Activated CD8-positive, alpha-beta memory T cell treated with anti-CD3 and anti-CD28 coated beads for 4 hours (primary cell): ENCODE results near the gene SPDYE1.
"Not testable (repeated sequence)": the region's sequence is repeated elsewhere in the genome, so short reads cannot be mapped to it uniquely, and the experiment has no call there.

ENCODE experiments used
- DNase-seq, 2 donors: peaks; one replicate each; pipeline ENCODE4 v3.0.0-alpha.2; 2020; ENCODE audit warnings: low read depth in 2 of 2

Gene SPDYE1

GRCh38 chr7:43997532-43997931, at the start of gene SPDYE1:
Gene SPDYE1, plus strand, starts transcription at chr7:43997897. Its CDS starts 2,053 bp downstream, at chr7:43999950.
- DNase-seq: not testable (repeated sequence)

- DNase-seq: no peak
Observed at GRCh38 chr7:43952028-43952427, 45.7 kb upstream of the SPDYE1 start.

- DNase-seq: no peak
Observed at GRCh38 chr7:43953071-43953470, 44.6 kb upstream of the SPDYE1 start.

- no peak for DNase-seq
Observed at GRCh38 chr7:43954524-43955228, 43.0 kb upstream of the SPDYE1 start.

- DNase-seq: no peak
Observed at GRCh38 chr7:43956027-43956426, 41.7 kb upstream of the SPDYE1 start.

- no peak for DNase-seq
Observed at GRCh38 chr7:43960933-43961332, 36.8 kb upstream of the SPDYE1 start.

- not testable (repeated sequence) for DNase-seq
Observed at GRCh38 chr7:43966392-43966791, 31.3 kb upstream of the SPDYE1 start.

GRCh38 chr7:43968172-43969040, 29.3 kb upstream of the SPDYE1 start:
- not testable (repeated sequence) for DNase-seq

GRCh38 chr7:43969586-43969985, 28.1 kb upstream of the SPDYE1 start:
- not testable (repeated sequence) for DNase-seq

- not testable (repeated sequence) for DNase-seq
Observed at GRCh38 chr7:43970698-43971097, 27.0 kb upstream of the SPDYE1 start.

GRCh38 chr7:43974033-43974573, 23.6 kb upstream of the SPDYE1 start:
- DNase-seq: not testable (repeated sequence)

- not testable (repeated sequence) for DNase-seq
Observed at GRCh38 chr7:43974725-43975482, 22.8 kb upstream of the SPDYE1 start.

GRCh38 chr7:43977525-43977924, 20.2 kb upstream of the SPDYE1 start:
- DNase-seq: no peak

- DNase-seq: not testable (repeated sequence)
Observed at GRCh38 chr7:43978102-43978501, 19.6 kb upstream of the SPDYE1 start.

GRCh38 chr7:43982848-43983247, 14.8 kb upstream of the SPDYE1 start:
- not testable (repeated sequence) for DNase-seq

- DNase-seq: not testable (repeated sequence)
Observed at GRCh38 chr7:43983736-43984135, 14.0 kb upstream of the SPDYE1 start.

- DNase-seq: peak; percentile 64 to 70
Observed at GRCh38 chr7:43985904-43986864, 11.5 kb upstream of the SPDYE1 start.

- not testable (repeated sequence) for DNase-seq
Observed at GRCh38 chr7:43987476-43987875, 10.2 kb upstream of the SPDYE1 start.

GRCh38 chr7:43990011-43990585, 7.6 kb upstream of the SPDYE1 start:
- DNase-seq: not testable (repeated sequence)

GRCh38 chr7:43990829-43991228, 6.9 kb upstream of the SPDYE1 start:
- DNase-seq: not testable (repeated sequence)
